GM21619 (cell line): Measurements from ENCODE around the gene NR3C2.

Experiments used
- ATAC-seq: cut with Tn5 transposase; IDR thresholded peaks from one replicate; pipeline ENCODE4 v1.9.1; 2021; ENCODE audit not compliant: unreplicated experiment

The NR3C2 gene

GRCh38 chr4:148081745-148082144 is 360.5 kb downstream of the NR3C2 start:
- no peak for ATAC-seq

GRCh38 chr4:148081267-148081666 is 360.9 kb downstream of the NR3C2 start:
- no peak for ATAC-seq

GRCh38 chr4:148079961-148080360 is 362.3 kb downstream of the NR3C2 start:
- ATAC-seq = no peak

- no peak for ATAC-seq
Observed at GRCh38 chr4:148078061-148078460, 364.2 kb downstream of the NR3C2 start.

GRCh38 chr4:148077581-148077980 is 364.6 kb downstream of the NR3C2 start:
- ATAC-seq = no peak

- no peak for ATAC-seq
Observed at GRCh38 chr4:148076964-148077363, 365.2 kb downstream of the NR3C2 start.

GRCh38 chr4:148075438-148075837 is 366.8 kb downstream of the NR3C2 start:
- no peak for ATAC-seq

- ATAC-seq = no peak
Observed at GRCh38 chr4:148074462-148074861, 367.8 kb downstream of the NR3C2 start.

GRCh38 chr4:148073349-148073748 is 368.9 kb downstream of the NR3C2 start:
- no peak for ATAC-seq

- no peak for ATAC-seq
Observed at GRCh38 chr4:148072789-148073188, 369.4 kb downstream of the NR3C2 start.

- ATAC-seq = no peak
Observed at GRCh38 chr4:148071009-148071408, 371.2 kb downstream of the NR3C2 start.

- no peak for ATAC-seq
Observed at GRCh38 chr4:148069895-148070178, 372.4 kb downstream of the NR3C2 start.

- ATAC-seq = no peak
Observed at GRCh38 chr4:148069086-148069894, 372.9 kb downstream of the NR3C2 start.

- ATAC-seq = no peak
Observed at GRCh38 chr4:148068065-148068911, 373.9 kb downstream of the NR3C2 start.

- no peak for ATAC-seq
Observed at GRCh38 chr4:148067301-148067916, 374.8 kb downstream of the NR3C2 start.

- no peak for ATAC-seq
Observed at GRCh38 chr4:148065075-148065474, 377.1 kb downstream of the NR3C2 start.

GRCh38 chr4:148064451-148064850 is 377.8 kb downstream of the NR3C2 start:
- no peak for ATAC-seq

- ATAC-seq = no peak
Observed at GRCh38 chr4:148062301-148062950, 379.8 kb downstream of the NR3C2 start.

GRCh38 chr4:148061795-148062194 is 380.4 kb downstream of the NR3C2 start:
- ATAC-seq = no peak

- no peak for ATAC-seq
Observed at GRCh38 chr4:148061141-148061481, 381.1 kb downstream of the NR3C2 start.
